ENCODE data around the gene DUSP6.
A peak's percentile ranks its signal among the peaks of the same experiment; 100 is the strongest.
"Not testable (repeated sequence)": the region's sequence is repeated elsewhere in the genome, so short reads cannot be mapped to it uniquely, and the experiment has no call there.

The DUSP6 gene

DNA sequence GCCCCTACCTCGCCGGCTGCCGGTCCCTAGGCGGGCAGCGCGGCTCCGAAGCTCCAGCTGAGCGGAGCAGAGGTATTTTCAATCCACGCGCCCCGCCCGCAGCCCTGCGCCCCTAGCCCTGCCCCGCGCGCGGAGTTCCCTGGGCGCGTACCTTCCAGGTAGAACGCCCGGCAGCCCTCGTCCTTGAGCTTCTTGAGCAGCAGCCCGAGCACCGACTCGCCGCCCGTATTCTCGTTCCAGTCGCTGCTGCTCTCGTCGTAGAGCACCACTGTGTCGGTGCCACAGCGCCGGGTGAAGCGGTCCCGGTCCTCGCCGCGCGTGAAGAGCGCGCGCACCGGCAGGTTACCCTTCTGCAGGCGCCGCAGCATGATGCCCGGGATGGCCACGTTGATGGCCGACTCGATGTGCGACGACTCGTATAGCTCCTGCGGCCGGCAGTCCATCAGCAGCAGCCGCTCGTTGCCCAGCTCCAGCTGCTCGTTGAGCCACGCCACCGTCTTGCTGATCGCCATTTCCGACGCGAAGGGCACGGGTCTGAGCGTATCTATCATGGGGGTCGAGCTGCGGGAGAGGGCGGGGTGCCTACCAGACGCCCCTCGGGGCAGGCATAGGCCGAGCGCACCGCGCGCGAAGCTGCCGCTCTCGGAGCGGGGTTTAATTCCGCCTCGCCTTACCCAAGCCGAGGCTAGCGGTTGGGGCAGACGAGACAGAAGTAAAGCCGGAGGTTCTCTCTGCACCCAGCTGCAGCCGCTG lies 636 bp downstream of the DUSP6 start:
- no peak for DNase-seq

GRCh38 chr12:89350630-89351488 lies 1.4 kb downstream of the DUSP6 start:
- no peak for DNase-seq

DNA sequence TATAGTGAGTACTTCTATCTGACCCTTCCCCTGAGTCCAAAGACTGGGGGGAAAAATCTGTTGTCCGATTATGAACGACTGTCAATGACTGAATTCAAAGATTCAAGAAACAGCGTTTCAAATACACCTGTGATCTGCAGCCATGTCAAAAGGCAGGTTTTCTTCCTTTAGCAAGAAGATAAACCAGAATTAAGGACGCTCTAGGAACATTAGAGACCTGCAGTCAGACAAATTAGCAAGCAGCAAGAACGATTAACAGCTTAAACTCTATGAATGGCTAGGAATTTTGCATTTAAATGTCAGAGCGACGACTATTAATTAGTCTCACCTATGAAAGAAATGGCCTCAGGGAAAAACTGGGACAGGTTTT lies 2.1 kb downstream of the DUSP6 start:
- DNase-seq: no peak

DNA sequence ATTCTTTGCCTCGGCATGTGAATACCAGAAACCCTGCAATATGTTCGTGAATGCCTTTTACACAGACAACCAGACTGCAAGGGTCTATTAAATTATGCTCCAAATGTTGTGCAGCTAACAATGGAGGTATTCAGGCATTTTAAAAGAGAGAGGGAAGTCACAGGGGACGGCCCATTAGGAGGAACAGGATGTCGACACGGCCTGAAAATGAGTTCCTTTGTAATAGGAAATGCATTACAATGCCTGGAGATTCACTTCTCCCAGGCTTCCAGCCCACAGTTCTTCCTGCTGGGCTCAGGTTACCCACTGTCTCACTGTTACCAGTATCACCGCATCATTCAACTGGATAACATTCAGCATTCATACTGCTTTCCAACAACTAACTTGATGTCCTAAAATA lies 2.5 kb downstream of the DUSP6 start:
- peak; percentile 33 for DNase-seq

- DNase-seq: no peak
These were observed 3.2 kb downstream of the DUSP6 start for GRCh38 chr12:89348894-89349699.

GRCh38 chr12:89347325-89347829 lies 4.9 kb downstream of the DUSP6 start:
- DNase-seq: no peak

DNA sequence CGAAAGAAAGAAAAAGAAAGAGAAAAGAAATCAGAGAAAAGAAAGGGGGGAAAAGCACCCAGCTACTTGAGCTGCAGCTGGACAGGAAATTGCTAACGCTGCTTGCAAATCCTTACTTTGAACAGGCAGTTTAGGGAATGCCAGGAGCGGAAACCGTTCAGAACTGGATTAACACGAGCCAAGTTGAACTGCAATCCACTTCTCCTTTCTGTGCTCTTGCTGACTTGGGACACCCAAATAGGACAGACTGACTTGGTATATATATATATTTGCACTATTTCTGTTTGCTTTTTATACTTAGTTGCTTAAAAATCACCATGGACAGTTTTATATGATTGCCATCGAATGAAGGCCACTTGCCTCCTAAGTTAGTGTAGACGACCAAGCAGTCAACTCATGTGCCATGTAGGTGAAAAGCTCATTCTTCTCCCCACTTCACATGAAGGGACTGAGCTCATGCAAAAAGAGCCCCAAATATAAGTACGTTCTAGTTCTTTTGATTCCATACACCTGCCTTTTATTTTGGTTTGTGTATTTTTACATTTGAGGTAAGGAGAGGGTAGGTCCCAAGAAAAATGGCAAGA lies 5.5 kb downstream of the DUSP6 start:
- peak; percentile 88 for DNase-seq

DNA sequence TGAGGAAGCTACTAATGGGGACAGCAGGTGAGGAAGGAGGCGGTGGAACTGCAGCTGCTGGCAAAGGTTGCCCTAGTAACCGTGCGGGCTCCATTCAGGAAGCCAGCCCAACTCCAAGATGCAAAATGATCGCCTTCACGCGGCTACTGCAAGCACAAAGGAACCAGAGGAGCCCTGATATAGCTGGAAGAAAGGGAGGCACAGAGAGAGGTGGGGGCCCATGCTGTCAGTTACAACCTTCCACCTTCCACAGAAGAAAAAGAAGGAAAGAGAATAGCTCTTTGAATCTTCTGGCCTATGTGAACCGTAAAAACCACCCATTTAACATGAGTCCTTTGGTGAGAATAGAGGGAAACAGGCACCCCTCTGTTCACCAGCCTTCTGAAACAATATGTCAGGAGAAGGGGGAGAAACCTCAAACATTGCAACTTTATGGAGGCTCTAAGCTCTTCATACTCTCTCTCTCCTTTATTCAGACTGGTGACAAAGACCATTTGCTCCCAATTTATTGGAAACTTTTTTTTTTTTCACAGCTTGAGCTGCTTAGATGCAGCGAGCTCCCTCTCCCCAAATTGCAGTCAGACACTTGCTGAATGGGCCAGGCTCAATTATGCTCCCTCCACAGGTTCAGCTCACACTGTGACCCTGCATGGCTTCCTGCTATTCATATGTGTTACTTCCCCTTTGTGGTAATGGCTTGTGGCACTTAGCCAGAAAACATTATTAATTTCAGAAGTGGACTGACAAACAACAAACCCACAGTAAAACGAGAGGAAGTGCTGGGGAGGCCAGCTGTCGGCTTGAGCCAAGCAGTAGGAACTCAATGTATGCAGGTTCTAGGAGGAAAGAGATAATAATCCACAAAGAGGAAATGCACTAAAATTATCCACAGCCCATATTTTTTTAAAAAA lies 6.2 kb downstream of the DUSP6 start:
- peak; percentile 97 for DNase-seq

GRCh38 chr12:89345376-89345775 lies 6.9 kb downstream of the DUSP6 start:
- no peak for DNase-seq

DNA sequence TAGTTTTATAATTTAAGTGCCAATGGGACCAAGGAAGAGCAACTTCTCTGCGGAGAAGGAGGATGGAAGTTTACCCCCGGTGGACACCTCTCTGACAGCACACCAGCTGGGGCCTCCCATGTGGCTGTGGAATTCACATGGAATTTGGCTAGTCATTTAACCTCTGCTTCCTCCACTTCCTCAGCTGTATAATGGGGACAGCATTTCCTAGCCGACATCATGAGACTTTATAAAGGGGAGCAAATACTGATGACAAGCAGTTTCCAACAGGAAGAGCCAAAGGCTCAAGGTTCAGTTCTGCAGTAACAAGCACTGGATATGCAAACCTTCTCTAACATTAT lies 7.5 kb downstream of the DUSP6 start:
- DNase-seq: no peak

DNA sequence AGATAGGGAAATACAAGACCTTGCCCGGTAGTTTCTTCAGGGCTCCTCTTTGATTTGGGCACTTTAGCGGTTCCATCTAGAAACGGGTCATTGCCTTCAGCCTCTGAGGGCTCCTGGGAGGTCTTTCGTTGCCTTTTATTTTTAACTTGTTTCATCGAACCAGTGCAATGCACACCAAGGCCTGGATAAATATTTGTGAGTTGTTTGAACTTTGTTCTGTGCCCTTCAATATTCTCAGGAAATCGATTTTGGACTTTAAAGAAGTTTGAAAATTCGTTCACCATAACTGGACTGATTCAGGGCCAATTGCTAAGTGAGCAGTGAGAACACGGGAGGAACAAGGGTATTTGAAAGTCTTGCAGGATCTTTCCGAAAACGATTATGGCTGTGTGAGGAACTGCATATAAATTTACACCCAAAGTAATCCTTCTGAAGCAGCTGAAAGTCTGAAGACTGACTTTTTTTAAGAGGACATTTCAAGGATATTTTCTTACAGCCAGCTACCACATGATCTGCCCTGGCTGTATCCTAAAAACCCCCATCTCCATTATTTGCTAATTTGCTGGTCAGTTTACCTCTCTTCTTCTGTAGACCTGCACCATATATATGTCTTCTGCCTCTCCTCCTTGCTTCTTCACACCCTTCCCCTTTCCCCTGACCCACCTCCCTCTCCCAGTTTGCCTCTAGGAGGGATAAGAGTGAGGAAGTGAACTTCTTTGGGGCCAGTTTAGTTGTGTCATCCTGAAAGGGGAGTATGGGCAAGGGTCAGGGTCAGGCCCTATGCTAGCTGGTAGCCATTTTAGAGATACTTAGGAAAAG lies 8.0 kb downstream of the DUSP6 start:
- no peak for DNase-seq

DNA sequence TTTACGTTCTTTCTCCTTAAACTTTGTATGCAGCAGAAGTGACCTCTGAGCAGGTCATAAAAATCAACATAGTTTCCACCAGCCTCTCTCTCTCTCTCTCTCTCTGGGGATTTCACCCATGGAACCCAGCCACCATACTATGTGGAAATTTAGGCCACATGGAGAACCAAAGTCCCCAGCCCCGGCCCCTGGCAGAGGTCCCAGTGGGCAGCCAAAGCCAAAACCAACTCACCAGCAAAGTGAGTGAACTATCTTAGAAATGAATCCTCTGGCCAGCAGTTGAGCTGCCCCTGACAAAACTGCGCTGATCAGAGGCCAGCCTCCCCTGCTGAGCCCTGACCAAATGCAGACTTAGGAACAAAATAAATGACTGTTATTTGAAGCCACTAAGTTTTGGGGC lies 9.2 kb downstream of the DUSP6 start:
- DNase-seq: no peak

- DNase-seq: no peak
These were observed 11.4 kb downstream of the DUSP6 start for GRCh38 chr12:89340861-89341260.

- DNase-seq: no peak
These were observed 12.8 kb downstream of the DUSP6 start for GRCh38 chr12:89339526-89339925.

- not testable (repeated sequence) for DNase-seq
These were observed 15.2 kb downstream of the DUSP6 start for GRCh38 chr12:89337136-89337535.

DNA sequence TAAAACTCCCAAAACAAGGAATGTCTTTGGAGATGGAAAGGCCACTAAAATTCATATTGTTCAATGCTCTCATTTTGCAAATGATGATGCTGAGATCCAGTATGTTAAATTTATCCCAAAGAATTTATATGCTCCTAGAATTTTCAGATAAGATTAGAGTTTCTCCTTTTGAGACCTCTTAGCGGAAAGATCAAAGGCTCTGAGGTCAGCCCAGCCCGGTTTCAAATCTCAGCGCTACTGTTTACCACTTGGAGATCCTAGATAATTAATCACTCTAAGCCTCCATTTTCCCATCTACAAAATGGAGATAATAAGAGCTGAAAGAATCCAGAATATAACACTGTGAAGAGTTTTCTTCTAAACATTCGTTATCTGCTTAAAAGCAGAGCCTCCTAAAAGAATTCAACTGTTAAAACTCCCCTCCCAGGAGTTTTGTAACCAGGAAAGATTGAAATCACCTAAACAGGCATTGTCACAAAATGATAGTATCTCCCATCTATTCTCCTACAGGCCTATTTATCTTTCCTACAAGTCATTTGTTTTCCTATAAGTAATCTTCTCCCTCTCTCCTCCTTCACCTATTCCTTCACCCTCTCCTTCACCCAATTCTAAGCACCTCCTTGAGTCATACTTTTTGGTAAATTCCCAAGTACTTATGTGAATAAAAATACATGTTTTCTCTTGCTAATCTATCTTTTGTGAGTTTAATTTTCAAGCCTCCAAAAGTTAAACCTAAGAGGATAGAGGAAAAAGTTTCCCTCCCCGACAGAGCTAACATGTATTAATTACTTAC lies 16.7 kb downstream of the DUSP6 start:
- no peak for DNase-seq

DNA sequence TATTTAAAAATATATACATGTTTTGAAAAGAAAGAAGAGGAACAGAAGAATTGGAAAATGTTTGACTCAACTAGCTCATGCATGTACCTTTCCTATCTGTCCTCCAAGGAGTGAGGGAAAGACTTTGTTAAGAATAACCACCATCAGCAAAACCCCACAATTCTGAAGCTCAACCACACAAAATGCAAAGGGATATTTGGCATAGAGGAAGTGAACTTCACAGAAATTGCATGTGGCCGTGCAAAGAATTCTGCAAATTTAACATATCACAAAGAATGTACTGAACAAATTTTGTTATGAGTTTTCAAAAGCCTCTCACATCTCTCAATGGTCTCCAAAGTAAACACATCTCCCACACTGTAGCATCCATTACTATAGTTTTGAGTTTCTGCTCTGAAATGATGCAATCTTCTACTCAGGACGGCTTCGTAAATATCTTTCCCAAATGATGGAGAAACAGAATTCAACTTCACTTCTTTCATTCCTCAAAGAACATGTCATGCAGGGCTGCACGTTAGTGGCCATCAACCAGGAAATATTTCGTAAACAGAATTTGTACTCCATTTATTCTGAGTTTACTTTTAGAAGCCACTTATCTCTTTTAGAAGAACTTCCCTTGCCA lies 17.6 kb downstream of the DUSP6 start:
- no peak for DNase-seq

DNA sequence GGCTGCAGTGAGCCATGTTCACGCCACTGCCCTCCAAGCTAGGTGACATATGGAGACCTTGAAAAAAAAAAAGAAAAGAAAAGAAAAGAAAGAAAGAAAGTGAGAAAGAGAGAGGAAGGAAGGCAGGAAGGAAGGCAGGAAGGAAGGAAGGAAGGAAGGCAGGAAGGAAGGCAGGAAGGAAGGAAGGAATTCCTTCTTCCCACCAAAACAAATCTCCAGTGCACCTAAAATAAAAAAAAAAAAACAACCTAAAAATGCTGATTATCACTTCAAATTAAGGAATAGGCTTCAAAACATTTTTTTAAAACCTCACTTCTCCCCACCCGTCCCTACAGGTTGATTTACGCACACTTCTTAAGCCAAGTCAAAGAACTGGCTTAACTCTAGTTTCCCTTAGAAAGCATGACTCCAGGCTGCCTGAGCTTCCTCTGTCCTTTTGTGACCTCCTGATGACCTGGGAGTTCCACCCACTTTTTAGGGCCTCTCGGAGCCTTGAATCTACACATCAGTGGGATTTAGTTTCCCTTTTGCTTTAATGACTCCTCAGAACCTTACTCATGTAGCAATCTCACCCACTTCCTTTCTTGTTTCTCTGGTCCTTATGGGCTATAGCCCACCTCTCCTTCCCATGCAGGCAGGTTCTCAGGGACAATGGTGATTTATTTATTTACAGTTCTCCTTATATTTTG lies 18.6 kb downstream of the DUSP6 start:
- DNase-seq: peak; percentile 54

Measured in GDM1 (cell line).